Measurements from ENCODE around the gene PTPRH. TPM values are rescaled to one million over a fixed set of nuclear protein-coding genes. Genes with fewer than 3 reads are reported as not detected.

Gene PTPRH
- total RNA-seq, 6 experiments from 2014 or later = 4.2 to 25.9 (median 12.9) TPM

DNA sequence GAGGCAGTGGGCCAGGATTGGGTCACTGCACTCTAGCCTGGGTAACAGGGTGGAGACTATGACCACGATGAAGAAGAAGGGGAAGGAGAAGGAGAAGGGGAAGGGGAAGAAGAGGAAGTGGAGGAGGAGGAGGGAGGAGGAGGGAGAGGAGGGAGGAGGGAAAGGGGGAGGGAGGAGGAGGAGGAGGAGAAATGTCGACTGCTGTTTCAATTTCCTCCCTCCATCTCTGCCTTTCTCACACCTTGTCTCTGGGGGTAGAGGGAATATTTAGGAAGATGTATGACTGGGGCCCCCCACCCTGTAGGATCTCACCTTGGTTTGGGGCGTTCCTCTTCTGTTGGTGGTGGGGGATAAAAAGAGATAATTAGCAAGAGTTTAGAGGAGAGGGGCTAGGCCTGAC lies 64.1 kb downstream of the PTPRH start:
- no peak for TF ChIP-seq POLR2A (IDR thresholded peaks at IDR 0.05)
- TF ChIP-seq, protein P1, sequence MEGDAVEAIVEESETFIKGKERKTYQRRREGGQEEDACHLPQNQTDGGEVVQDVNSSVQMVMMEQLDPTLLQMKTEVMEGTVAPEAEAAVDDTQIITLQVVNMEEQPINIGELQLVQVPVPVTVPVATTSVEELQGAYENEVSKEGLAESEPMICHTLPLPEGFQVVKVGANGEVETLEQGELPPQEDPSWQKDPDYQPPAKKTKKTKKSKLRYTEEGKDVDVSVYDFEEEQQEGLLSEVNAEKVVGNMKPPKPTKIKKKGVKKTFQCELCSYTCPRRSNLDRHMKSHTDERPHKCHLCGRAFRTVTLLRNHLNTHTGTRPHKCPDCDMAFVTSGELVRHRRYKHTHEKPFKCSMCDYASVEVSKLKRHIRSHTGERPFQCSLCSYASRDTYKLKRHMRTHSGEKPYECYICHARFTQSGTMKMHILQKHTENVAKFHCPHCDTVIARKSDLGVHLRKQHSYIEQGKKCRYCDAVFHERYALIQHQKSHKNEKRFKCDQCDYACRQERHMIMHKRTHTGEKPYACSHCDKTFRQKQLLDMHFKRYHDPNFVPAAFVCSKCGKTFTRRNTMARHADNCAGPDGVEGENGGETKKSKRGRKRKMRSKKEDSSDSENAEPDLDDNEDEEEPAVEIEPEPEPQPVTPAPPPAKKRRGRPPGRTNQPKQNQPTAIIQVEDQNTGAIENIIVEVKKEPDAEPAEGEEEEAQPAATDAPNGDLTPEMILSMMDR (IDR thresholded peaks at IDR 0.05) = no peak
- intact Hi-C loops (cut with DNase I) = loop anchor here (10.0 kb wide), 3 partner anchors 270 to 350 kb away; no protein-coding TSS in a partner anchor
- H3K27ac ChIP-seq = no peak overlapping the region
- H3K4me1 ChIP-seq = peaks cover 0 to 6% (median 0%) of the 10 kb centered on the region in 4 donors
- H3K36me3 ChIP-seq = no peaks in the 10 kb centered on the region
- no peak overlapping the region for H3K4me3 ChIP-seq
- WGBS (ENCODE audit: insufficient coverage, low coverage, low lambda C conversion rate, missing lambda C conversion rate) = 4% methylated on average over 3 of the region's 3 CpGs
- DNase-seq (no peak), ATAC-seq (peak in 1 of 4 donors; percentile 25)
- no peaks in the 10 kb centered on the region for H3K9me3 ChIP-seq
- H3K27me3 ChIP-seq = peaks cover 0 to 6% of the 10 kb centered on the region in 2 donors

DNA sequence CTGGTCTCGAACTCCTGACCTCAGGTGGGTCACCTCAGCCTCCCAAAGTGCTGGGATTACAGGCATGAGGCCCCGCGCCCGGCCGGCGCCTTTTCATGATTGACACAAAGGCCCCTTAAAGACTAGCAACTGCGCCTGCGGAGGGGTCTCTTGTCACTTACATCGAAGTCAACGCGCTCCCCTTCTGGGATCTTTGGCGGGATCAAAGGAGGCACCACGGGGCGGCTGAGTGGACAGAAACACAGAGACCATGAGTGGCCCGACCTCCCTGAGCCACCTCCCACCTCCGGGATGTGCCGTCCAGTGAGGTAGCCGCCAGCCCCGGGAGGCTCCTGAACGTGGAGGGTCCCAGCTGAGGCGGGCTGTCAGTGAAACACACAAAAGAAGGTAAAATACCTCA lies 67.6 kb downstream of the PTPRH start:
- Histone ChIP-seq H3K36me3 (no peaks in the 10 kb centered on the region), H3K9me3 (no peaks in the 10 kb centered on the region), H3K27me3 (peaks cover 0 to 6% of the 10 kb centered on the region in 2 donors), H3K4me3 (no peak overlapping the region), H3K27ac (no peak overlapping the region), H3K4me1 (peaks cover 0 to 6% (median 0%) of the 10 kb centered on the region in 4 donors)
- WGBS (ENCODE audit: insufficient coverage, low coverage, low lambda C conversion rate, missing lambda C conversion rate) = 29% methylated on average over 16 of the region's 21 CpGs
- DNase-seq (no peak), ATAC-seq (no peak)
- TF ChIP-seq, protein P1 (IDR thresholded peaks at IDR 0.05) = no peak
- TF ChIP-seq POLR2A (IDR thresholded peaks at IDR 0.05) = no peak
- intact Hi-C loops (cut with DNase I) = loop anchor here (10.0 kb wide), 3 partner anchors 273 to 353 kb away; no protein-coding TSS in a partner anchor

DNA sequence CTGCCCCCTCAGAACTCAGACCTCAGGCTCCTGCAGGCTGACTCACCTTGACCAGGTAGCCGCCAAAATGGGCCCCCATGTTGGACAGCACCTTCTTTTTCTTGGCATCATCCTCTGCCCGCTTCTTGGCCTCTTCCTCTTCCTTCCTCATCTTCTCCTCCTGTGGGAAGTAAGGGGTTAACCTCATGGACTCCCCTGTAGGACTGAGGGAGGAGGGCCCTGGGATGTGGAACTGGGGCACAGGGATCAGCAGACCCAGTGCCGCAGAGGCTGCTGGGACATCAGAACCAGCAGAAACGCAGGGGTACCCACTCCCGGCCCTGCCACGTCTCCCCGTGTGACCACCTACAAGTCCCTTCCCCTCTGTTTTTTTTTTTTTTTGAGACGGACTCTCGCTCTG lies 71.4 kb downstream of the PTPRH start:
- TF ChIP-seq, protein P1 (IDR thresholded peaks at IDR 0.05) = no peak
- TF ChIP-seq POLR2A (IDR thresholded peaks at IDR 0.05) = no peak
- intact Hi-C loops (cut with DNase I) = no loop called here
- ATAC-seq = no peak
- no peak for DNase-seq
- peaks cover 0 to 9% of the 10 kb centered on the region in 2 donors for H3K27me3 ChIP-seq
- no peak overlapping the region for H3K4me3 ChIP-seq
- WGBS (ENCODE audit: insufficient coverage, low coverage, low lambda C conversion rate, missing lambda C conversion rate) = 48% methylated on average over 5 of the region's 9 CpGs
- H3K36me3 ChIP-seq = no peaks in the 10 kb centered on the region
- H3K4me1 ChIP-seq = peaks cover 0 to 6% (median 0%) of the 10 kb centered on the region in 4 donors
- H3K9me3 ChIP-seq = no peaks in the 10 kb centered on the region
- no peak overlapping the region for H3K27ac ChIP-seq

GRCh38 chr19:55136399-55137102 lies 72.8 kb downstream of the PTPRH start:
- DNase-seq (no peak), ATAC-seq (no peak)
- Histone ChIP-seq H3K4me1 (peaks cover 0 to 6% (median 0%) of the 10 kb centered on the region in 4 donors), H3K27me3 (peaks cover 0 to 3% of the 10 kb centered on the region in 2 donors), H3K9me3 (no peaks in the 10 kb centered on the region), H3K4me3 (no peak overlapping the region), H3K27ac (no peak overlapping the region), H3K36me3 (no peaks in the 10 kb centered on the region)
- no peak for TF ChIP-seq POLR2A (IDR thresholded peaks at IDR 0.05)
- TF ChIP-seq, protein P1 (IDR thresholded peaks at IDR 0.05) = no peak
- intact Hi-C loops (cut with DNase I) = no loop called here
- WGBS (ENCODE audit: insufficient coverage, low coverage, low lambda C conversion rate, missing lambda C conversion rate) = 71% methylated on average over 9 of the region's 17 CpGs

Measured in right lobe of liver (tissue), 6 donors.